IMR-90 (cell line): ENCODE results near the gene MARCHF3. TPM values are rescaled to one million over a fixed set of nuclear protein-coding genes. Genes with fewer than 3 reads are reported as not detected.

Experiments
- ATAC-seq: fragments of 200-7000 bp; cut with Tn5 transposase; 2 replicates; pipeline ENCODE4 v1.9.1; 2020; ENCODE audit warnings: low read depth, mild to moderate bottlenecking, moderate library complexity
- BruUV-seq: library from RNA; stranded (reverse); fragments of 400-500 nt; replicated peaks from 2 replicates; lab custom pipeline; 2021; lab: Mats Ljungman, UMichigan
- CTCF ChIA-PET: fragments of 300-600 bp; formaldehyde crosslinking; extraction: SDS; loops from one replicate; lab custom pipeline; 2021; ENCODE audit warnings: antibody characterized with exemption; lab: Yijun Ruan, JAX
- POLR2A ChIA-PET: fragments of 300-600 bp; sonication (Branson Sonifier 250); formaldehyde crosslinking; loops from one replicate; lab custom pipeline; 2022; ENCODE audit warnings: antibody characterized with exemption; ENCODE audit not compliant: unreplicated experiment; lab: Charles Lee
- DNase-seq: peaks from one replicate; pipeline ENCODE4 v3.0.0; 2013
- H2AFZ ChIP-seq: replicated peaks from 2 replicates; pipeline ENCODE3; 2013; ENCODE audit warnings: low read length, mild to moderate bottlenecking; ENCODE audit not compliant: poor library complexity
- H2AK5ac ChIP-seq: 2 replicates; pipeline ENCODE4 v1.6.1; 2013; ENCODE audit warnings: low read depth, low read length, inconsistent platforms
- H2AK9ac ChIP-seq: replicated peaks from 2 replicates; pipeline ENCODE3; 2013; ENCODE audit warnings: mild to moderate bottlenecking, low read depth, low read length, moderate library complexity; ENCODE audit not compliant: poor library complexity
- H2BK120ac ChIP-seq: 2 replicates; pipeline ENCODE4 v1.6.1; 2013; ENCODE audit warnings: low read depth, low read length, inconsistent platforms
- H2BK15ac ChIP-seq: 3 replicates; pipeline ENCODE4 v1.6.1; 2013; ENCODE audit warnings: low read depth, low read length, inconsistent platforms
- H2BK20ac ChIP-seq: 2 replicates; pipeline ENCODE4 v1.6.1; 2013; ENCODE audit warnings: low read depth, mild to moderate bottlenecking, inconsistent platforms, low read length, moderate library complexity
- H2BK5ac ChIP-seq: 2 replicates; pipeline ENCODE4 v1.6.1; 2013; ENCODE audit warnings: mild to moderate bottlenecking, low read depth, low read length, inconsistent platforms; ENCODE audit not compliant: poor library complexity, severe bottlenecking
- H3K14ac ChIP-seq: replicated peaks from 2 replicates; pipeline ENCODE4 v1.6.1; 2013; ENCODE audit warnings: low read depth, low read length, inconsistent platforms
- H3K18ac ChIP-seq: 2 replicates; pipeline ENCODE4 v1.6.1; 2013; ENCODE audit warnings: low read depth, low read length, control low read depth
- H3K23ac ChIP-seq: 2 replicates; pipeline ENCODE4 v1.6.1; 2013; ENCODE audit warnings: low read depth, low read length, inconsistent platforms
- H3K27ac ChIP-seq: 2 replicates; pipeline ENCODE4 v1.5.1; 2013; ENCODE audit warnings: mild to moderate bottlenecking, control low read depth, low read length; ENCODE audit not compliant: insufficient read depth
- H3K27me3 ChIP-seq: 2 replicates; pipeline ENCODE4 v1.6.1; 2013; ENCODE audit warnings: low read length; ENCODE audit not compliant: control insufficient read depth, insufficient read depth
- H3K36me3 ChIP-seq: 2 replicates; pipeline ENCODE4 v1.6.1; 2013; ENCODE audit warnings: low read length, mixed read lengths; ENCODE audit not compliant: control insufficient read depth, insufficient read depth
- H3K4ac ChIP-seq: 2 replicates; pipeline ENCODE4 v1.6.1; 2013; ENCODE audit warnings: low read depth, low read length, inconsistent platforms
- H3K4me1 ChIP-seq: 2 replicates; pipeline ENCODE4 v1.6.1; 2013; ENCODE audit warnings: low read length, mixed read lengths; ENCODE audit not compliant: control insufficient read depth, insufficient read depth
- H3K4me2 ChIP-seq: 2 replicates; pipeline ENCODE4 v1.6.1; 2013; ENCODE audit warnings: low read depth, mild to moderate bottlenecking, control low read depth, low read length, moderate library complexity
- H3K4me3 ChIP-seq: 2 replicates; pipeline ENCODE4 v1.5.1; 2013; ENCODE audit warnings: low read depth, mild to moderate bottlenecking, control low read depth, low read length, moderate library complexity; ENCODE audit not compliant: insufficient read depth
- H3K56ac ChIP-seq: 2 replicates; pipeline ENCODE4 v1.6.1; 2013; ENCODE audit warnings: low read length, inconsistent platforms; ENCODE audit not compliant: insufficient read depth; ENCODE audit errors: extremely low read depth
- H3K79me1 ChIP-seq, 2 experiments: 2 replicates each; pipeline ENCODE4 v1.6.1; 2013; ENCODE audit warnings: low read length in 2 of 2, inconsistent platforms in 1 of 2, low read depth in 1 of 2
- H3K9ac ChIP-seq: 2 replicates; pipeline ENCODE4 v1.6.1; 2013; ENCODE audit warnings: low read depth, low read length, control low read depth
- H3K9me1 ChIP-seq: 2 replicates; pipeline ENCODE4 v1.6.1; 2013; ENCODE audit warnings: low read length, inconsistent platforms; ENCODE audit not compliant: insufficient read depth
- H3K9me3 ChIP-seq: 2 replicates; pipeline ENCODE4 v1.6.1; 2013; ENCODE audit warnings: low read length; ENCODE audit not compliant: control insufficient read depth, insufficient read depth
- H4K20me1 ChIP-seq: 2 replicates; pipeline ENCODE4 v1.6.1; 2013; ENCODE audit warnings: low read length, inconsistent platforms; ENCODE audit not compliant: insufficient read depth
- H4K5ac ChIP-seq: 2 replicates; pipeline ENCODE4 v1.6.1; 2013; ENCODE audit warnings: mild to moderate bottlenecking, low read depth, low read length, control low read depth
- H4K8ac ChIP-seq, 2 experiments: 2 replicates each; pipeline ENCODE4 v1.6.1; 2013; ENCODE audit warnings: low read depth in 2 of 2, low read length in 2 of 2, control low read depth in 1 of 2, inconsistent platforms in 1 of 2
- H4K91ac ChIP-seq: 2 replicates; pipeline ENCODE4 v1.6.1; 2013; ENCODE audit warnings: low read depth, low read length, inconsistent platforms; ENCODE audit not compliant: insufficient read depth
- CEBPB ChIP-seq: IDR thresholded peaks from 2 replicates; pipeline ENCODE4 v1.6.1; 2012; ENCODE audit warnings: low read depth, low read length, improper control_type of control experiment
- FOS ChIP-seq: fragments of 150-350 bp; IDR thresholded peaks from 2 replicates; pipeline ENCODE4 v1.6.1; 2016; ENCODE audit warnings: low read depth, low read length
- MXI1 ChIP-seq: IDR thresholded peaks from 2 replicates; pipeline ENCODE4 v1.6.1; 2012; ENCODE audit warnings: low read depth, mild to moderate bottlenecking, low read length, moderate library complexity, borderline replicate concordance
- NFE2L2 ChIP-seq: fragments of 150-350 bp; IDR thresholded peaks from 2 replicates; pipeline ENCODE4 v1.6.1; 2016; ENCODE audit warnings: low read depth, mild to moderate bottlenecking, low read length
- POLR2A ChIP-seq: IDR thresholded peaks from 2 replicates; pipeline ENCODE4 v1.6.1; 2012; ENCODE audit warnings: mild to moderate bottlenecking, low read depth, low read length
- RAD21 ChIP-seq: IDR thresholded peaks from 2 replicates; pipeline ENCODE4 v1.6.1; 2012; ENCODE audit warnings: low read length, improper control_type of control experiment
- RFX5 ChIP-seq: IDR thresholded peaks from 2 replicates; pipeline ENCODE4 v1.8.0; 2012; ENCODE audit warnings: low read depth, mild to moderate bottlenecking, low read length, moderate library complexity
- SMC3 ChIP-seq: fragments of 150-350 bp; IDR thresholded peaks from 2 replicates; pipeline ENCODE4 v1.6.1; 2016; ENCODE audit warnings: low read depth, mild to moderate bottlenecking, antibody characterized with exemption, low read length, moderate library complexity
- WGBS, 2 experiments: methylation state at CpG; one replicate each; pipeline versions ENCODE4 v1.1.5 to v1.1.7; 2013; ENCODE audit warnings: missing lambda C conversion rate in 2 of 2; ENCODE audit not compliant: insufficient read length in 1 of 2; ENCODE audit errors: extremely low coverage in 2 of 2; 5-methylcytosine and 5-hydroxymethylcytosine counted together
- dilution Hi-C: fragments of 300-500 bp; cut with HindIII; formaldehyde crosslinking; loops from one replicate; pipeline ENCODE4 v1.14.3; 2018; ENCODE audit warnings: low sequenced_read_pairs; ENCODE audit not compliant: unreplicated experiment
- in situ Hi-C: fragments of 300-500 bp; cut with MboI; formaldehyde crosslinking; loops from 3 replicates; pipeline ENCODE4 v1.14.3; 2019; ENCODE audit warnings: low sequenced_read_pairs, inconsistent platforms, mixed read lengths
- intact Hi-C: fragments of 100-400 bp; cut with micrococcal nuclease; formaldehyde crosslinking; loops from 2 replicates; pipeline ENCODE4 v1.10.0; 2022
- polyA plus RNA-seq, 3 experiments: library from polyadenylated mRNA; depleted of rRNA; stranded (reverse); fragments of >200 nt; gene quantifications; 2 replicates each; pipeline ENCODE4 v1.2.3, GENCODE V29; 2012; ENCODE audit warnings: low replicate concordance in 1 of 3
- total RNA-seq: library from RNA; depleted of rRNA; stranded (reverse); fragments of >200 nt; gene quantifications from 2 replicates; pipeline ENCODE4 v1.2.3, GENCODE V29; 2012
- TF ChIP-seq, protein P1 (sequence below): fragments of 150-350 bp; IDR thresholded peaks from 2 replicates; pipeline ENCODE4 v1.6.1; 2016; ENCODE audit warnings: low read depth, mild to moderate bottlenecking, low read length, moderate library complexity, borderline replicate concordance
- TF ChIP-seq, protein P2 (sequence below): conservative IDR thresholded peaks from 2 replicates; pipeline ENCODE4 v1.5.1; 2012; ENCODE audit warnings: mild to moderate bottlenecking, low read depth, low read length, improper control_type of control experiment

The MARCHF3 gene
- total and polyA plus RNA-seq, 2 of the 4 experiments (the other 2 are of a cell fraction), result 11.2 to 18.8 TPM

DNA sequence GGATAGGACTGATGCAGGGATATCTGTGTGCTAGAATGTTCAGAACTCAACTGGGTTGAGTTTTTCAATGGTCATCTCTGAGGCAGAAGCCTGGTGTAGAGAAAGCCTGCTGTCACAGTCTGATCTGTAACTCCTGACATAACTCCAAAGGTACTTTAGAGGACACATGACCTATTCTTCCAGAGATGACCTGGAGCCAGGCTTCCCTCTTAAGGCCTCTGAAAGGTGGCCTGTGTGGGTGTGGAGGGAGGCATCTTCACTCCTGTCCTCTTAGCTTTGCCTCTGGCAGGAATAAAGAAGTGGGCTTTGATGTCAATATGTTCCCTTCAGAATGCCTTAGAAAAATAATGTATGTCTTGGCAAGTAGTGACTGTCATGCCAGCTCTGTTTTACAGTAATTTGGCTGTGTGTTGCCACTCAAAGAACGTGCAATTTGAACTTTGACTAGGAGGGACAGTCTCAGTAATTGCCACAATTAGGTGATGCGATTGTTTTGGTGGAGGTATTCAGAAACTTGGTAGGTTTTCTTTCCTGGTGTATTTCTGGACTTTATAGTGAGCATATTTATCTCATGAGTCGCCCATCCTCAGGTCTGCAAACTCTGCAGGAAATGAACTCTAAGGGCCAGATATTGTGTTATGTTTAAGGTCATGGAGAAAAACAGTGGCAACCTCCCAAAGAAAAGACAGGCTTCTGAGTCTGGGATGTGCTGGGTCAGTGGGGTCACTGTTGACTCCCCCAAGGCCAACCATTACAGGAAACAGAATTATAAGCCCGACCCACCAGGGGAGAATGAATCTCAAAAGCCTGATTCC is 46.2 kb upstream of the MARCHF3 start:
- intact Hi-C loops, result no loop called here
- in situ Hi-C loops, result no loop called here
- DNase-seq, result peak; percentile 53

More for the DNA sequence above, 46.2 kb upstream of the MARCHF3 start:
- no peak overlapping the region for H3K4me2 ChIP-seq
- 0 out of 2 replicates have a peak, but pooled peaks cover 4% of the 10 kb centered on the region for H3K9me1 ChIP-seq
- H3K9ac ChIP-seq, result no peak overlapping the region
- H3K4me3 ChIP-seq, result no peak overlapping the region
- TF ChIP-seq FOS, result no peak
- TF ChIP-seq MXI1, result no peak
- TF ChIP-seq, protein P1, sequence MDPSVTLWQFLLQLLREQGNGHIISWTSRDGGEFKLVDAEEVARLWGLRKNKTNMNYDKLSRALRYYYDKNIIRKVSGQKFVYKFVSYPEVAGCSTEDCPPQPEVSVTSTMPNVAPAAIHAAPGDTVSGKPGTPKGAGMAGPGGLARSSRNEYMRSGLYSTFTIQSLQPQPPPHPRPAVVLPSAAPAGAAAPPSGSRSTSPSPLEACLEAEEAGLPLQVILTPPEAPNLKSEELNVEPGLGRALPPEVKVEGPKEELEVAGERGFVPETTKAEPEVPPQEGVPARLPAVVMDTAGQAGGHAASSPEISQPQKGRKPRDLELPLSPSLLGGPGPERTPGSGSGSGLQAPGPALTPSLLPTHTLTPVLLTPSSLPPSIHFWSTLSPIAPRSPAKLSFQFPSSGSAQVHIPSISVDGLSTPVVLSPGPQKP, result no peak
- no peak for TF ChIP-seq RFX5
- TF ChIP-seq CEBPB, result no peak
- TF ChIP-seq POLR2A, result no peak
- TF ChIP-seq SMC3, result no peak
- no peak for TF ChIP-seq NFE2L2
- TF ChIP-seq RAD21, result no peak
- TF ChIP-seq, protein P2, sequence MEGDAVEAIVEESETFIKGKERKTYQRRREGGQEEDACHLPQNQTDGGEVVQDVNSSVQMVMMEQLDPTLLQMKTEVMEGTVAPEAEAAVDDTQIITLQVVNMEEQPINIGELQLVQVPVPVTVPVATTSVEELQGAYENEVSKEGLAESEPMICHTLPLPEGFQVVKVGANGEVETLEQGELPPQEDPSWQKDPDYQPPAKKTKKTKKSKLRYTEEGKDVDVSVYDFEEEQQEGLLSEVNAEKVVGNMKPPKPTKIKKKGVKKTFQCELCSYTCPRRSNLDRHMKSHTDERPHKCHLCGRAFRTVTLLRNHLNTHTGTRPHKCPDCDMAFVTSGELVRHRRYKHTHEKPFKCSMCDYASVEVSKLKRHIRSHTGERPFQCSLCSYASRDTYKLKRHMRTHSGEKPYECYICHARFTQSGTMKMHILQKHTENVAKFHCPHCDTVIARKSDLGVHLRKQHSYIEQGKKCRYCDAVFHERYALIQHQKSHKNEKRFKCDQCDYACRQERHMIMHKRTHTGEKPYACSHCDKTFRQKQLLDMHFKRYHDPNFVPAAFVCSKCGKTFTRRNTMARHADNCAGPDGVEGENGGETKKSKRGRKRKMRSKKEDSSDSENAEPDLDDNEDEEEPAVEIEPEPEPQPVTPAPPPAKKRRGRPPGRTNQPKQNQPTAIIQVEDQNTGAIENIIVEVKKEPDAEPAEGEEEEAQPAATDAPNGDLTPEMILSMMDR, result no peak
- H3K79me1 ChIP-seq, result no peaks in the 10 kb centered on the region
- no peak overlapping the region for H2BK5ac ChIP-seq
- no peak overlapping the region for H3K18ac ChIP-seq
- H3K14ac ChIP-seq, result no peak overlapping the region
- no peak overlapping the region for H4K91ac ChIP-seq
- peak; percentile 41; the same call in 1 of the 2 replicates for ATAC-seq
- H3K36me3 ChIP-seq, result no peaks in the 10 kb centered on the region
- H2BK15ac ChIP-seq, result no peak overlapping the region
- H3K27me3 ChIP-seq, result no peaks in the 10 kb centered on the region
- H2AFZ ChIP-seq, result no peak overlapping the region
- H3K23ac ChIP-seq, result no peak overlapping the region
- no peak overlapping the region for H2BK20ac ChIP-seq
- H4K5ac ChIP-seq, result no peak overlapping the region
- H3K27ac ChIP-seq, result no peak overlapping the region
- WGBS, 2 experiments, result 58% methylated on average over 2 of the region's 4 CpGs; no CpG with 5 or more reads in 1 of the 2 experiments
- dilution Hi-C loops, result no loop called here
- H4K8ac ChIP-seq, result no peak overlapping the region
- no peak overlapping the region for H3K4ac ChIP-seq
- H4K20me1 ChIP-seq, result no peaks in the 10 kb centered on the region
- H3K9me3 ChIP-seq, result no peaks in the 10 kb centered on the region
- BruUV-seq, result no TSS peak
- H2BK120ac ChIP-seq, result no peak overlapping the region
- H3K4me1 ChIP-seq, result peaks cover 3% of the 10 kb centered on the region; the same call in 1 of the 2 replicates
- no peak overlapping the region for H2AK9ac ChIP-seq
- ChIA-PET POLR2A (no interaction called here), CTCF (interaction anchor here (0.9 kb wide), 1 partner anchor 9 kb away, joined by 3 read pairs; no protein-coding TSS in a partner anchor)
- no peak overlapping the region for H3K56ac ChIP-seq
- H2AK5ac ChIP-seq, result no peak overlapping the region
